ENCODE measurements around the gene AKR1B1. TPM values are rescaled to one million over a fixed set of nuclear protein-coding genes. Genes with fewer than 3 reads are reported as not detected.

The AKR1B1 gene
- total and polyA plus RNA-seq, 2 of the 13 experiments (the other 11 are each of a cell fraction or from before 2014, with no cell fraction given) = 89.9 to 133 TPM

GRCh38 chr7:134470864-134471263 is 12.0 kb upstream of the AKR1B1 start:
- in situ Hi-C loops (cut with HindIII; ENCODE audit: extremely low pct_ligation_motif_present, low pct_unique_long_range_greater_than_20kb) (no loop called here), intact Hi-C loops (cut with micrococcal nuclease; ENCODE audit: unreplicated experiment) (no loop called here)
- WGBS (ENCODE audit: low lambda C conversion rate) = 4% methylated on average over 4 of the region's 4 CpGs
- Histone ChIP-seq H3K79me2 (ENCODE audit: insufficient read depth, low read length) (no peaks in the 10 kb centered on the region), H3K9ac (ENCODE audit: insufficient read depth, low read depth, low read length) (no peak overlapping the region), H4K20me1 (ENCODE audit: insufficient read depth, low read length) (no peaks in the 10 kb centered on the region), H3K4me1 (ENCODE audit: insufficient read depth, low read length) (peaks cover 12% of the 10 kb centered on the region; the same call in 1 of the 2 replicates), H3K27me3 (ENCODE audit: control insufficient read depth in 1 of 2, insufficient read depth in 2 of 2, low read length in 2 of 2) (no peaks in the 10 kb centered on the region; a peak in 1 of 5 replicates), H3K4me2 (ENCODE audit: low read depth, low read length) (no peak overlapping the region), H3K36me3 (replicated peaks in 1 of 2; ENCODE audit: control insufficient read depth in 1 of 2, insufficient read depth in 2 of 2, low read length in 2 of 2) (no peaks in the 10 kb centered on the region), H3K4me3 (replicated peaks in 1 of 3; ENCODE audit: insufficient read depth in 1 of 3, low read depth in 2 of 3, low read length in 3 of 3) (no peak overlapping the region), H3K27ac (ENCODE audit: extremely low read length, insufficient read depth, low read length) (no peak overlapping the region), H3K9me3 (ENCODE audit: low read length) (no peaks in the 10 kb centered on the region), H2AFZ (ENCODE audit: low read length) (no peak overlapping the region)
- DNase-seq (ENCODE audit: low spot score) = peak; percentile 47
- TF ChIP-seq MLX (CRISPR knock-in tag; IDR thresholded peaks at IDR 0.05) = 0 out of 2 replicates have a peak, but pooled peaks have one; percentile 30
- no peak for TF ChIP-seq ZNF598 (CRISPR knock-in tag; IDR thresholded peaks at IDR 0.05; ENCODE audit: borderline replicate concordance)
- peak; percentile 96 for TF ChIP-seq ZNF317 (CRISPR knock-in tag; IDR thresholded peaks at IDR 0.05)
- TF ChIP-seq FOSL2 (CRISPR knock-in tag; IDR thresholded peaks at IDR 0.05) = peak; percentile 96
- TF ChIP-seq HMG20A (CRISPR knock-in tag; IDR thresholded peaks at IDR 0.05; ENCODE audit: borderline replicate concordance) = peak; percentile 45; the same call in 1 of the 2 replicates
- TF ChIP-seq ZNF552 (CRISPR knock-in tag; IDR thresholded peaks at IDR 0.05; ENCODE audit: borderline replicate concordance) = no peak
- TF ChIP-seq DMAP1 (CRISPR knock-in tag; IDR thresholded peaks at IDR 0.05) = no peak
- TF ChIP-seq, protein P1, sequence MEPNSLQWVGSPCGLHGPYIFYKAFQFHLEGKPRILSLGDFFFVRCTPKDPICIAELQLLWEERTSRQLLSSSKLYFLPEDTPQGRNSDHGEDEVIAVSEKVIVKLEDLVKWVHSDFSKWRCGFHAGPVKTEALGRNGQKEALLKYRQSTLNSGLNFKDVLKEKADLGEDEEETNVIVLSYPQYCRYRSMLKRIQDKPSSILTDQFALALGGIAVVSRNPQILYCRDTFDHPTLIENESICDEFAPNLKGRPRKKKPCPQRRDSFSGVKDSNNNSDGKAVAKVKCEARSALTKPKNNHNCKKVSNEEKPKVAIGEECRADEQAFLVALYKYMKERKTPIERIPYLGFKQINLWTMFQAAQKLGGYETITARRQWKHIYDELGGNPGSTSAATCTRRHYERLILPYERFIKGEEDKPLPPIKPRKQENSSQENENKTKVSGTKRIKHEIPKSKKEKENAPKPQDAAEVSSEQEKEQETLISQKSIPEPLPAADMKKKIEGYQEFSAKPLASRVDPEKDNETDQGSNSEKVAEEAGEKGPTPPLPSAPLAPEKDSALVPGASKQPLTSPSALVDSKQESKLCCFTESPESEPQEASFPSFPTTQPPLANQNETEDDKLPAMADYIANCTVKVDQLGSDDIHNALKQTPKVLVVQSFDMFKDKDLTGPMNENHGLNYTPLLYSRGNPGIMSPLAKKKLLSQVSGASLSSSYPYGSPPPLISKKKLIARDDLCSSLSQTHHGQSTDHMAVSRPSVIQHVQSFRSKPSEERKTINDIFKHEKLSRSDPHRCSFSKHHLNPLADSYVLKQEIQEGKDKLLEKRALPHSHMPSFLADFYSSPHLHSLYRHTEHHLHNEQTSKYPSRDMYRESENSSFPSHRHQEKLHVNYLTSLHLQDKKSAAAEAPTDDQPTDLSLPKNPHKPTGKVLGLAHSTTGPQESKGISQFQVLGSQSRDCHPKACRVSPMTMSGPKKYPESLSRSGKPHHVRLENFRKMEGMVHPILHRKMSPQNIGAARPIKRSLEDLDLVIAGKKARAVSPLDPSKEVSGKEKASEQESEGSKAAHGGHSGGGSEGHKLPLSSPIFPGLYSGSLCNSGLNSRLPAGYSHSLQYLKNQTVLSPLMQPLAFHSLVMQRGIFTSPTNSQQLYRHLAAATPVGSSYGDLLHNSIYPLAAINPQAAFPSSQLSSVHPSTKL (CRISPR knock-in tag; IDR thresholded peaks at IDR 0.05) = peak; percentile 24; the same call in 1 of the 2 replicates
- peak; percentile 34; the same call in 1 of the 2 replicates for TF ChIP-seq CEBPB (IDR thresholded peaks at IDR 0.05; ENCODE audit: borderline replicate concordance, low read depth, low read length)
- TF ChIP-seq BHLHE40 (IDR thresholded peaks at IDR 0.05; ENCODE audit: low read length) = peak; percentile 61
- peak; percentile 75 for TF ChIP-seq TFE3 (CRISPR knock-in tag; IDR thresholded peaks at IDR 0.05)
- no peak for TF ChIP-seq HNRNPK (IDR thresholded peaks at IDR 0.05; ENCODE audit: low read depth, low read length, poor library complexity, severe bottlenecking)
- TF ChIP-seq ZNF644 (CRISPR knock-in tag; IDR thresholded peaks at IDR 0.05; ENCODE audit: low read depth) = peak; percentile 65
- TF ChIP-seq ATF4 (CRISPR knock-in tag; IDR thresholded peaks at IDR 0.05) = peak in 1 of 2 experiments; percentile 71; a peak in 2 of 4 replicates
- TF ChIP-seq SAP130 (CRISPR knock-in tag; IDR thresholded peaks at IDR 0.05; ENCODE audit: low read depth) = peak; percentile 40; the same call in 1 of the 2 replicates
- no peak for TF ChIP-seq CCAR2 (optimal IDR thresholded peaks at IDR 0.05; ENCODE audit: low read depth, low read length)
- no peak for FAIRE-seq
- BruUV-seq (replicated peaks) = no TSS peak
- peak; percentile 78 for ATAC-seq
- CTCF ChIA-PET (ENCODE audit: low intra/inter-chr PET ratio, low total read pairs) = no interaction called here
- POLR2A ChIA-PET = interaction anchor here (1.5 kb wide), 1 partner anchor 10 kb away, joined by 4 read pairs; no protein-coding TSS in a partner anchor

All from HepG2 (cell line).